ENCODE results near the gene GPC6.

GPC6 gene

GRCh38 chr13:94006296-94006695 lies 779.7 kb downstream of the GPC6 start:
- in situ Hi-C loops (cut with MboI; ENCODE audit: low sequenced_read_pairs), result no loop called here

- in situ Hi-C loops (cut with MboI; ENCODE audit: low sequenced_read_pairs), result no loop called here
Measured at GRCh38 chr13:94007072-94007471, 780.5 kb downstream of the GPC6 start.

- in situ Hi-C loops (cut with MboI; ENCODE audit: low sequenced_read_pairs), result no loop called here
Measured at GRCh38 chr13:94009701-94010100, 783.1 kb downstream of the GPC6 start.

GRCh38 chr13:94014461-94014860 lies 787.9 kb downstream of the GPC6 start:
- in situ Hi-C loops (cut with MboI; ENCODE audit: low sequenced_read_pairs), result no loop called here

- in situ Hi-C loops (cut with MboI; ENCODE audit: low sequenced_read_pairs), result no loop called here
Measured at GRCh38 chr13:94020426-94020825, 793.8 kb downstream of the GPC6 start.

GRCh38 chr13:94020833-94021232 lies 794.2 kb downstream of the GPC6 start:
- in situ Hi-C loops (cut with MboI; ENCODE audit: low sequenced_read_pairs), result no loop called here

- in situ Hi-C loops (cut with MboI; ENCODE audit: low sequenced_read_pairs), result no loop called here
Measured at GRCh38 chr13:94028234-94028633, 801.6 kb downstream of the GPC6 start.

- in situ Hi-C loops (cut with MboI; ENCODE audit: low sequenced_read_pairs), result no loop called here
Measured at GRCh38 chr13:94028650-94029049, 802.0 kb downstream of the GPC6 start.

- in situ Hi-C loops (cut with MboI; ENCODE audit: low sequenced_read_pairs), result no loop called here
Measured at GRCh38 chr13:94030415-94031119, 804.0 kb downstream of the GPC6 start.

GRCh38 chr13:94031609-94032008 lies 805.0 kb downstream of the GPC6 start:
- in situ Hi-C loops (cut with MboI; ENCODE audit: low sequenced_read_pairs), result no loop called here

- in situ Hi-C loops (cut with MboI; ENCODE audit: low sequenced_read_pairs), result no loop called here
Measured at GRCh38 chr13:94033098-94033497, 806.5 kb downstream of the GPC6 start.

GRCh38 chr13:94033830-94034642 lies 807.4 kb downstream of the GPC6 start:
- in situ Hi-C loops (cut with MboI; ENCODE audit: low sequenced_read_pairs), result no loop called here

- in situ Hi-C loops (cut with MboI; ENCODE audit: low sequenced_read_pairs), result no loop called here
Measured at GRCh38 chr13:94050039-94050438, 823.4 kb downstream of the GPC6 start.

- in situ Hi-C loops (cut with MboI; ENCODE audit: low sequenced_read_pairs), result no loop called here
Measured at GRCh38 chr13:94050686-94051085, 824.1 kb downstream of the GPC6 start.

- in situ Hi-C loops (cut with MboI; ENCODE audit: low sequenced_read_pairs), result no loop called here
Measured at GRCh38 chr13:94053986-94054593, 827.5 kb downstream of the GPC6 start.

GRCh38 chr13:94056362-94056990 lies 829.9 kb downstream of the GPC6 start:
- in situ Hi-C loops (cut with MboI; ENCODE audit: low sequenced_read_pairs), result no loop called here

GRCh38 chr13:94057618-94058186 lies 831.1 kb downstream of the GPC6 start:
- in situ Hi-C loops (cut with MboI; ENCODE audit: low sequenced_read_pairs), result no loop called here

GRCh38 chr13:94058821-94059360 lies 832.3 kb downstream of the GPC6 start:
- in situ Hi-C loops (cut with MboI; ENCODE audit: low sequenced_read_pairs), result no loop called here

GRCh38 chr13:94061301-94061700 lies 834.7 kb downstream of the GPC6 start:
- in situ Hi-C loops (cut with MboI; ENCODE audit: low sequenced_read_pairs), result no loop called here

- in situ Hi-C loops (cut with MboI; ENCODE audit: low sequenced_read_pairs), result no loop called here
Measured at GRCh38 chr13:94063096-94063495, 836.5 kb downstream of the GPC6 start.

- in situ Hi-C loops (cut with MboI; ENCODE audit: low sequenced_read_pairs), result no loop called here
Measured at GRCh38 chr13:94063848-94064247, 837.2 kb downstream of the GPC6 start.

All from hTERT RPE-1 (cell line).